Esophagus squamous epithelium (tissue), 4 donors: ENCODE results near the gene GSG1L.
A peak's percentile ranks its signal among the peaks of the same experiment; 100 is the strongest.

ENCODE experiments used
- CTCF ChIP-seq, 6 experiments: fragments of 450-650 bp in 4 of 6; fragments of 200-600 bp in 2 of 6; sonication (generic) in 2 of 6; IDR thresholded peaks; one replicate each; pipeline ENCODE4 v1.5.1; 2016 to 2019; ENCODE audit warnings: antibody characterized with exemption in 6 of 6, mild to moderate bottlenecking in 4 of 6, moderate library complexity in 4 of 6
- POLR2A ChIP-seq, 4 donors: fragments of 450-650 bp; IDR thresholded peaks; one replicate each; pipeline ENCODE4 v1.6.1; 2017; ENCODE audit warnings: antibody characterized with exemption in 4 of 4, mild to moderate bottlenecking in 4 of 4, moderate library complexity in 3 of 4

GRCh38 chr16:27920391-27920891, 143.1 kb downstream of the GSG1L start:
- TF ChIP-seq CTCF (IDR thresholded peaks at IDR 0.05) (peak in 4 of 6 experiments; percentile 27 to 59 (median 42)), POLR2A (IDR thresholded peaks at IDR 0.05) (no peak)
